Measurements from ENCODE around the gene HLCS.

Gene HLCS

GRCh38 chr21:36851121-36851520 is 115.3 kb downstream of the HLCS start:
- no peak for DNase-seq (ENCODE audit: low read depth in 3 of 3, low spot score in 1 of 3)

- no peak for DNase-seq (ENCODE audit: low read depth in 3 of 3, low spot score in 1 of 3)
These were observed 116.1 kb downstream of the HLCS start for GRCh38 chr21:36850372-36850771.

- DNase-seq (ENCODE audit: low read depth in 3 of 3, low spot score in 1 of 3): no peak
These were observed 116.9 kb downstream of the HLCS start for GRCh38 chr21:36849461-36850105.

- no peak for DNase-seq (ENCODE audit: low read depth in 3 of 3, low spot score in 1 of 3)
These were observed 117.7 kb downstream of the HLCS start for GRCh38 chr21:36848730-36849274.

GRCh38 chr21:36847189-36847588 is 119.3 kb downstream of the HLCS start:
- DNase-seq (ENCODE audit: low read depth in 3 of 3, low spot score in 1 of 3): no peak

- DNase-seq (ENCODE audit: low read depth in 3 of 3, low spot score in 1 of 3): no peak
These were observed 119.8 kb downstream of the HLCS start for GRCh38 chr21:36846631-36847030.

- DNase-seq (ENCODE audit: low read depth in 3 of 3, low spot score in 1 of 3): no peak
These were observed 120.7 kb downstream of the HLCS start for GRCh38 chr21:36845790-36846189.

- DNase-seq (ENCODE audit: low read depth in 3 of 3, low spot score in 1 of 3): no peak
These were observed 121.4 kb downstream of the HLCS start for GRCh38 chr21:36845070-36845469.

GRCh38 chr21:36841866-36842265 is 124.6 kb downstream of the HLCS start:
- no peak for DNase-seq (ENCODE audit: low read depth in 3 of 3, low spot score in 1 of 3)

GRCh38 chr21:36839735-36840134 is 126.7 kb downstream of the HLCS start:
- DNase-seq (ENCODE audit: low read depth in 3 of 3, low spot score in 1 of 3): no peak

- no peak for DNase-seq (ENCODE audit: low read depth in 3 of 3, low spot score in 1 of 3)
These were observed 127.3 kb downstream of the HLCS start for GRCh38 chr21:36839123-36839522.

GRCh38 chr21:36835383-36835795 is 131.1 kb downstream of the HLCS start:
- DNase-seq (ENCODE audit: low read depth in 3 of 3, low spot score in 1 of 3): no peak

- DNase-seq (ENCODE audit: low read depth in 3 of 3, low spot score in 1 of 3): no peak
These were observed 132.3 kb downstream of the HLCS start for GRCh38 chr21:36834192-36834591.

GRCh38 chr21:36830100-36830499 is 136.4 kb downstream of the HLCS start:
- DNase-seq (ENCODE audit: low read depth in 3 of 3, low spot score in 1 of 3): no peak

- DNase-seq (ENCODE audit: low read depth in 3 of 3, low spot score in 1 of 3): no peak
These were observed 137.5 kb downstream of the HLCS start for GRCh38 chr21:36828891-36829515.

GRCh38 chr21:36828208-36828607 is 138.3 kb downstream of the HLCS start:
- DNase-seq (ENCODE audit: low read depth in 3 of 3, low spot score in 1 of 3): no peak

GRCh38 chr21:36825658-36826057 is 140.8 kb downstream of the HLCS start:
- DNase-seq (ENCODE audit: low read depth in 3 of 3, low spot score in 1 of 3): no peak

- DNase-seq (ENCODE audit: low read depth in 3 of 3, low spot score in 1 of 3): no peak
These were observed 145.5 kb downstream of the HLCS start for GRCh38 chr21:36821032-36821299.

- no peak for DNase-seq (ENCODE audit: low read depth in 3 of 3, low spot score in 1 of 3)
These were observed 146.1 kb downstream of the HLCS start for GRCh38 chr21:36820176-36821031.

GRCh38 chr21:36817732-36818450 is 148.6 kb downstream of the HLCS start:
- no peak for DNase-seq (ENCODE audit: low read depth in 3 of 3, low spot score in 1 of 3)

- no peak for DNase-seq (ENCODE audit: low read depth in 3 of 3, low spot score in 1 of 3)
These were observed 149.8 kb downstream of the HLCS start for GRCh38 chr21:36816561-36817130.

All from stimulated activated CD4-positive, alpha-beta T cell treated with anti-CD3 and anti-CD28 coated beads, TNF-alpha, amount 100 ng/mL, for 1 hour (primary cell).